Ishikawa (cell line): Measurements from ENCODE around the gene TINCR.

Experiments
- EGR1 ChIP-seq: IDR thresholded peaks from 2 replicates; pipeline ENCODE4 v1.6.1; 2012
- EP300 ChIP-seq: IDR thresholded peaks from 2 replicates; pipeline ENCODE4 v1.6.1; 2012; ENCODE audit warnings: borderline replicate concordance
- NFIC ChIP-seq: IDR thresholded peaks from 2 replicates; pipeline ENCODE4 v1.6.1; 2012
- RAD21 ChIP-seq: IDR thresholded peaks from 2 replicates; pipeline ENCODE4 v1.6.1; 2012; ENCODE audit warnings: low read depth
- TAF1 ChIP-seq: IDR thresholded peaks from 2 replicates; pipeline ENCODE4 v1.6.1; 2012; ENCODE audit warnings: low read depth, mild to moderate bottlenecking
- TCF12 ChIP-seq: IDR thresholded peaks from 2 replicates; pipeline ENCODE4 v1.6.1; 2012; ENCODE audit warnings: low read depth
- TEAD4 ChIP-seq: IDR thresholded peaks from 2 replicates; pipeline ENCODE4 v1.6.1; 2012
- YY1 ChIP-seq: IDR thresholded peaks from 2 replicates; pipeline ENCODE4 v1.6.1; 2012; ENCODE audit warnings: low read depth
- TF ChIP-seq, protein P1 (sequence below): IDR thresholded peaks from 2 replicates; pipeline ENCODE4 v1.6.1; 2012; ENCODE audit warnings: low read depth, mild to moderate bottlenecking

DNA sequence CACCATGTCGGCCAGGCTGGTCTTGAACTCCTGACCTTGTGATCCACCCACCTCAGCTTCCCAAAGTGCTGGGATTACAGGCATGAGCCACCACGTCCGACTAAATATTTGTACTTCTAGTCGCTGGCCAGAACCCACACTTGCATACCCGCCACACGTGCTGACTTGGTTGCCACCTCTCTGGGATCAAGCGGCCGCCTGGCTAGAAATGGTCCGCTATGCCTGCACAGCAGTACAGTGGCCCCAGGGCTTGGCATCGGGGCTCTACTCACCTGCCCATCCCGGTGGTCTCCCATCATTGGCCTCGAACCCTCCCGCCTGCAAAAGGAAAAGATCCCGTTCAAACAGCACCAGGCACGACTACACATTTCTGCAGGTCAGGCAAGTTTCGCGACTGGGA lies 23.7 kb upstream of the TINCR start:
- TF ChIP-seq YY1 (no peak), RAD21 (no peak), EP300 (no peak), EGR1 (no peak), TCF12 (no peak), NFIC (no peak), TEAD4 (no peak), TAF1 (no peak)
- TF ChIP-seq, protein P1, sequence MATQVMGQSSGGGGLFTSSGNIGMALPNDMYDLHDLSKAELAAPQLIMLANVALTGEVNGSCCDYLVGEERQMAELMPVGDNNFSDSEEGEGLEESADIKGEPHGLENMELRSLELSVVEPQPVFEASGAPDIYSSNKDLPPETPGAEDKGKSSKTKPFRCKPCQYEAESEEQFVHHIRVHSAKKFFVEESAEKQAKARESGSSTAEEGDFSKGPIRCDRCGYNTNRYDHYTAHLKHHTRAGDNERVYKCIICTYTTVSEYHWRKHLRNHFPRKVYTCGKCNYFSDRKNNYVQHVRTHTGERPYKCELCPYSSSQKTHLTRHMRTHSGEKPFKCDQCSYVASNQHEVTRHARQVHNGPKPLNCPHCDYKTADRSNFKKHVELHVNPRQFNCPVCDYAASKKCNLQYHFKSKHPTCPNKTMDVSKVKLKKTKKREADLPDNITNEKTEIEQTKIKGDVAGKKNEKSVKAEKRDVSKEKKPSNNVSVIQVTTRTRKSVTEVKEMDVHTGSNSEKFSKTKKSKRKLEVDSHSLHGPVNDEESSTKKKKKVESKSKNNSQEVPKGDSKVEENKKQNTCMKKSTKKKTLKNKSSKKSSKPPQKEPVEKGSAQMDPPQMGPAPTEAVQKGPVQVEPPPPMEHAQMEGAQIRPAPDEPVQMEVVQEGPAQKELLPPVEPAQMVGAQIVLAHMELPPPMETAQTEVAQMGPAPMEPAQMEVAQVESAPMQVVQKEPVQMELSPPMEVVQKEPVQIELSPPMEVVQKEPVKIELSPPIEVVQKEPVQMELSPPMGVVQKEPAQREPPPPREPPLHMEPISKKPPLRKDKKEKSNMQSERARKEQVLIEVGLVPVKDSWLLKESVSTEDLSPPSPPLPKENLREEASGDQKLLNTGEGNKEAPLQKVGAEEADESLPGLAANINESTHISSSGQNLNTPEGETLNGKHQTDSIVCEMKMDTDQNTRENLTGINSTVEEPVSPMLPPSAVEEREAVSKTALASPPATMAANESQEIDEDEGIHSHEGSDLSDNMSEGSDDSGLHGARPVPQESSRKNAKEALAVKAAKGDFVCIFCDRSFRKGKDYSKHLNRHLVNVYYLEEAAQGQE, result no peak
